K562 (cell line): ENCODE results near the gene ATF4. TPM values are rescaled to one million over a fixed set of nuclear protein-coding genes. Genes with fewer than 3 reads are reported as not detected.
A peak's percentile ranks its signal among the peaks of the same experiment; 100 is the strongest.

Experiments
- ARID1B ChIP-seq: fragments of 450-650 bp; IDR thresholded peaks from 2 replicates; pipeline ENCODE4 v1.6.1; 2016; ENCODE audit warnings: antibody characterized with exemption, mild to moderate bottlenecking, inconsistent platforms
- CBFB ChIP-seq: sonication (generic); formaldehyde crosslinking; IDR thresholded peaks from 2 replicates; pipeline ENCODE4 v1.4.0; 2020; ENCODE audit warnings: mild to moderate bottlenecking, missing genetic modification reagents
- DPF2 ChIP-seq: fragments of 450-650 bp; IDR thresholded peaks from 2 replicates; pipeline ENCODE4 v1.6.1; 2016
- ETS2 ChIP-seq: IDR thresholded peaks from 2 replicates; pipeline ENCODE4 v1.6.1; 2016; ENCODE audit warnings: borderline replicate concordance, missing genetic modification characterization, mild to moderate bottlenecking, moderate library complexity, missing compliant biosample characterization; ENCODE audit not compliant: poor library complexity, severe bottlenecking
- FOSL1 ChIP-seq: fragments of 200-800 bp; sonication (Bioruptor generic); conservative IDR thresholded peaks from 2 replicates; pipeline ENCODE4 v1.6.1; 2016; ENCODE audit warnings: missing genetic modification characterization, missing compliant biosample characterization
- FOXM1 ChIP-seq, 2 experiments: fragments of 450-650 bp in 1 of 2; sonication (generic) in 1 of 2; formaldehyde crosslinking in 1 of 2; IDR thresholded peaks; 2 replicates each; pipeline versions ENCODE4 v1.6.1 to v1.9.0; 2017 to 2022; ENCODE audit warnings: low read depth in 2 of 2, mild to moderate bottlenecking in 2 of 2, missing genetic modification reagents in 1 of 2, moderate library complexity in 1 of 2
- GATA2 ChIP-seq: sonication (generic); formaldehyde crosslinking; IDR thresholded peaks from 2 replicates; pipeline ENCODE4 v1.4.0; 2020; ENCODE audit warnings: mild to moderate bottlenecking, missing genetic modification reagents
- JUND ChIP-seq, 2 experiments: IDR thresholded peaks; 2 replicates in 1 of 2; 3 replicates in 1 of 2; pipeline ENCODE4 v1.6.1; 2011; ENCODE audit warnings: borderline replicate concordance in 2 of 2, low read depth in 2 of 2, low read length in 2 of 2, improper control_type of control experiment in 1 of 2, missing biosample characterization in 1 of 2, missing genetic modification characterization in 1 of 2, missing genetic modification reagents in 1 of 2
- KLF13 ChIP-seq: fragments of 450-650 bp; IDR thresholded peaks from 2 replicates; pipeline ENCODE4 v1.6.1; 2016; ENCODE audit warnings: missing genetic modification characterization, low read depth, mild to moderate bottlenecking, missing compliant biosample characterization, moderate library complexity, borderline replicate concordance
- MYC ChIP-seq, 2 experiments: fragments of 250-450 bp in 1 of 2; sonication (Bioruptor Pico) in 1 of 2; IDR thresholded peaks; 2 replicates each; pipeline versions ENCODE4 v1.5.1 to v1.6.1; 2012 to 2021; ENCODE audit warnings: low read depth in 2 of 2, borderline replicate concordance in 1 of 2, improper control_type of control experiment in 1 of 2, low read length in 1 of 2, mild to moderate bottlenecking in 1 of 2, moderate library complexity in 1 of 2
- NFXL1 ChIP-seq: fragments of 450-650 bp; formaldehyde crosslinking; IDR thresholded peaks from 2 replicates; pipeline ENCODE4 v1.4.0; 2021; ENCODE audit warnings: mild to moderate bottlenecking
- PREB ChIP-seq: sonication (generic); formaldehyde crosslinking; IDR thresholded peaks from 2 replicates; pipeline ENCODE4 v1.8.1; 2023; ENCODE audit warnings: mild to moderate bottlenecking, missing genetic modification reagents
- SREBF2 ChIP-seq: sonication (generic); formaldehyde crosslinking; IDR thresholded peaks from 2 replicates; pipeline ENCODE4 v1.4.0; 2020; ENCODE audit warnings: mild to moderate bottlenecking, missing genetic modification reagents
- XRCC3 ChIP-seq: fragments of 450-650 bp; IDR thresholded peaks from 2 replicates; pipeline ENCODE4 v1.6.1; 2017; ENCODE audit warnings: mild to moderate bottlenecking, moderate library complexity
- ZBTB11 ChIP-seq, 3 experiments: fragments of 200-800 bp in 1 of 3; fragments of 250-450 bp in 1 of 3; fragments of 450-650 bp in 1 of 3; sonication (Bioruptor Pico) in 1 of 3; sonication (Bioruptor generic) in 1 of 3; formaldehyde crosslinking in 1 of 3; IDR thresholded peaks; 2 replicates each; pipeline versions ENCODE4 v1.6.1 to v1.8.0; 2016 to 2022; ENCODE audit warnings: mild to moderate bottlenecking in 2 of 3, missing genetic modification characterization in 2 of 3, missing compliant biosample characterization in 1 of 3, moderate library complexity in 1 of 3
- ZBTB12 ChIP-seq: fragments of 250-450 bp; sonication (Bioruptor Pico); IDR thresholded peaks from 2 replicates; pipeline ENCODE4 v1.4.0; 2020
- ZNF140 ChIP-seq: fragments of 250-450 bp; sonication (Bioruptor Pico); IDR thresholded peaks from 2 replicates; pipeline ENCODE4 v1.8.0; 2021; ENCODE audit warnings: moderate library complexity, mild to moderate bottlenecking, inconsistent platforms
- ZNF57 ChIP-seq: fragments of 450-650 bp; formaldehyde crosslinking; IDR thresholded peaks from 2 replicates; pipeline ENCODE4 v1.4.0; 2020; ENCODE audit warnings: mild to moderate bottlenecking, moderate library complexity
- polyA plus RNA-seq, 8 experiments: library from polyadenylated mRNA; depleted of rRNA in 4 of 8; stranded (reverse) in 5 of 8; unstranded in 3 of 8; fragments of >200 nt; fragmentation: Nextera tagmentation in 2 of 8; fragmentation: Illumina TruSeq in 1 of 8; extraction: Ambion mirVana in 2 of 8; extraction: Trizol in 1 of 8; gene quantifications; 2 replicates each; pipeline versions ENCODE4 v1.2.1 to v1.2.3, GENCODE V29; 2011 to 2014; ENCODE audit warnings: inconsistent platforms in 1 of 8, missing spikeins in 1 of 8
- total RNA-seq, 7 experiments: library from RNA; depleted of rRNA in 6 of 7; stranded (reverse); fragments of >200 nt in 6 of 7; fragmentation: Illumina TruSeq in 2 of 7; extraction: Trizol in 2 of 7; gene quantifications; 2 replicates each; pipeline versions ENCODE4 v1.2.1 to v1.2.3, GENCODE V29; 2011 to 2021; ENCODE audit warnings: low replicate concordance in 1 of 7

The ATF4 gene
- total and polyA plus RNA-seq, 9 of the 15 experiments (the other 6 are each of a cell fraction or from before 2014, with no cell fraction given), result 93.1 to 723 (median 355) TPM

- TF ChIP-seq GATA2, result no peak
- TF ChIP-seq FOXM1 (IDR thresholded peaks at IDR 0.05; ENCODE audit: low read depth), result no peak
- no peak for TF ChIP-seq FOXM1 (CRISPR knock-in tag; IDR thresholded peaks at IDR 0.05; ENCODE audit: low read depth)
- TF ChIP-seq FOSL1, result no peak
- TF ChIP-seq PREB (CRISPR knock-in tag), result no peak
- no peak for TF ChIP-seq XRCC3
- no peak for TF ChIP-seq CBFB (CRISPR knock-in tag)
- TF ChIP-seq ARID1B, result no peak
- TF ChIP-seq JUND (IDR thresholded peaks at IDR 0.05; ENCODE audit: borderline replicate concordance, low read depth, low read length), result peak; percentile 31; the same call in 1 of the 2 replicates
- no peak; the same call in 2 of the 3 replicates for TF ChIP-seq JUND (tag; IDR thresholded peaks at IDR 0.05; ENCODE audit: borderline replicate concordance, low read depth, low read length)
- TF ChIP-seq MYC (IDR thresholded peaks at IDR 0.05; ENCODE audit: low read depth, low read length), result peak; percentile 88
- TF ChIP-seq MYC (CRISPR knock-in tag; IDR thresholded peaks at IDR 0.05; ENCODE audit: borderline replicate concordance, low read depth), result no peak
- TF ChIP-seq ZBTB11 (CRISPR knock-in tag; IDR thresholded peaks at IDR 0.05), result peak; percentile 86 to 98 (median 87); a peak in 5 of 6 replicates
- no peak for TF ChIP-seq ZNF57 (CRISPR knock-in tag)
- no peak for TF ChIP-seq SREBF2
- TF ChIP-seq KLF13 (tag), result no peak
- TF ChIP-seq DPF2, result no peak
- TF ChIP-seq ETS2, result no peak
- no peak for TF ChIP-seq ZBTB12 (CRISPR knock-in tag)
- no peak for TF ChIP-seq ZNF140 (CRISPR knock-in tag)
- no peak for TF ChIP-seq NFXL1 (CRISPR knock-in tag)
Observed at GRCh38 chr22:39532215-39533073, 12.1 kb downstream of the ATF4 start, which contains the start of gene RPS19BP1 (continued).
